ENCODE results near the gene SYNCRIP. TPM values are rescaled to one million over a fixed set of nuclear protein-coding genes. Genes with fewer than 3 reads are reported as not detected.

Gene SYNCRIP
- total RNA-seq, 1 donor from 2014 or later, result 136 TPM

GRCh38 chr6:85675030-85675819 is 32.5 kb upstream of the SYNCRIP start:
- Histone ChIP-seq H3K79me2 (ENCODE audit: insufficient read depth, low read length) (peaks cover 64% of the 10 kb centered on the region), H3K4me1 (ENCODE audit: insufficient read depth, low read length) (peaks cover 7% of the 10 kb centered on the region), H3K27ac (ENCODE audit: low read depth, low read length) (peak overlapping the region; percentile 32), H4K20me1 (ENCODE audit: insufficient read depth, low read length) (peaks cover 60% of the 10 kb centered on the region), H3K4me3 (ENCODE audit: insufficient read depth, low read depth, low read length) (peak overlapping the region; percentile 100), H3K9ac (ENCODE audit: low read length) (peak overlapping the region; percentile 99), H3K27me3 (ENCODE audit: insufficient read depth, low read length) (no peaks in the 10 kb centered on the region), H2AFZ (ENCODE audit: low read depth, low read length) (no peak overlapping the region), H3K4me2 (ENCODE audit: low read length) (peak overlapping the region; percentile 92), H3K36me3 (ENCODE audit: insufficient read depth, low read length) (peaks cover 35% of the 10 kb centered on the region), H3K9me3 (ENCODE audit: insufficient read depth, low read depth, low read length) (no peaks in the 10 kb centered on the region)
- peak overlapping the region; percentile 55 for H3K27ac Mint-ChIP-seq (ENCODE audit: unreplicated experiment)
- DNase-seq (ENCODE audit: low read depth), result peak; percentile 73
- no peaks in the 10 kb centered on the region for H3K9me3 Mint-ChIP-seq (ENCODE audit: unreplicated experiment)
- peaks cover 16% of the 10 kb centered on the region for H3K4me1 Mint-ChIP-seq (ENCODE audit: low read depth, unreplicated experiment)
- peak overlapping the region; percentile 100 for H3K4me3 Mint-ChIP-seq (ENCODE audit: unreplicated experiment)
- H3K27me3 Mint-ChIP-seq (ENCODE audit: low read depth, unreplicated experiment), result no peaks in the 10 kb centered on the region
- TF ChIP-seq EZH2 (IDR thresholded peaks at IDR 0.05; ENCODE audit: insufficient read depth, low read length) (no peak), CTCF (IDR thresholded peaks at IDR 0.05; ENCODE audit: insufficient read depth, low read depth, low read length) (no peak)
- peaks cover 28% of the 10 kb centered on the region for H3K36me3 Mint-ChIP-seq (ENCODE audit: low read depth, unreplicated experiment)
- no peak for FAIRE-seq

DNA sequence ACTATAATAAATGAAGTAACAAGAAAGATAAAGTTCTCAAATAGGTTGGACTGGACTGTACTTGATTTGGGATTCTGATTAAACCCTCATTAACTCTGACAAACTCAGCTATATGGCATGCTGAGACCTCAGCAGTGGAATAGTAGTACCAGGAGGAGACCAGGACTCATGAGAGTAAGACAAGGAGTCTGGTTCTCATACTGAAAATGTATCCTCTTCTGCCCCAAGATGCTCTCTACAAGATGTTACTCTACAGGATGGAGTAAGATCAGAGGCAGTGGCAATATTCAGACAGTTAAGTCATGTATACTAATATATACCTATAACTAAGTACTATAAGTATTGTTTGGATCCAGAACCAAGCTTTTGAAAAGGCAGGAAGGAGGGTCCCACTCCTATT is 31.9 kb upstream of the SYNCRIP start:
- peak overlapping the region; percentile 99 for H3K9ac ChIP-seq (ENCODE audit: low read length)
- Mint-ChIP-seq H3K27ac (ENCODE audit: unreplicated experiment) (no peak overlapping the region), H3K27me3 (ENCODE audit: low read depth, unreplicated experiment) (no peaks in the 10 kb centered on the region), H3K4me1 (ENCODE audit: low read depth, unreplicated experiment) (peaks cover 13% of the 10 kb centered on the region), H3K9me3 (ENCODE audit: unreplicated experiment) (no peaks in the 10 kb centered on the region), H3K4me3 (ENCODE audit: unreplicated experiment) (peak overlapping the region; percentile 100), H3K36me3 (ENCODE audit: low read depth, unreplicated experiment) (peaks cover 28% of the 10 kb centered on the region)
- H3K36me3 ChIP-seq (ENCODE audit: insufficient read depth, low read length), result peaks cover 35% of the 10 kb centered on the region
- TF ChIP-seq EZH2 (IDR thresholded peaks at IDR 0.05; ENCODE audit: insufficient read depth, low read length), result no peak
- TF ChIP-seq CTCF (IDR thresholded peaks at IDR 0.05; ENCODE audit: insufficient read depth, low read depth, low read length), result no peak
- peak overlapping the region; percentile 100 for H3K4me3 ChIP-seq (ENCODE audit: insufficient read depth, low read depth, low read length)
- H3K4me2 ChIP-seq (ENCODE audit: low read length), result peak overlapping the region; percentile 92
- H3K27me3 ChIP-seq (ENCODE audit: insufficient read depth, low read length), result no peaks in the 10 kb centered on the region
- H4K20me1 ChIP-seq (ENCODE audit: insufficient read depth, low read length), result peaks cover 63% of the 10 kb centered on the region
- no peaks in the 10 kb centered on the region for H3K9me3 ChIP-seq (ENCODE audit: insufficient read depth, low read depth, low read length)
- peaks cover 7% of the 10 kb centered on the region for H3K4me1 ChIP-seq (ENCODE audit: insufficient read depth, low read length)
- peak overlapping the region; percentile 32 for H3K27ac ChIP-seq (ENCODE audit: low read depth, low read length)
- DNase-seq (ENCODE audit: low read depth) (no peak), FAIRE-seq (no peak)
- H2AFZ ChIP-seq (ENCODE audit: low read depth, low read length), result no peak overlapping the region
- peaks cover 58% of the 10 kb centered on the region for H3K79me2 ChIP-seq (ENCODE audit: insufficient read depth, low read length)
